Stimulated activated CD8-positive, alpha-beta memory T cell treated with anti-CD3 and anti-CD28 coated beads, Interleukin-4, amount 100 ng/mL, for 48 hours (primary cell): ENCODE results near the gene SLF2.

Experiments
- DNase-seq: peaks from one replicate; pipeline ENCODE4 v3.0.0-alpha.2; 2020

SLF2 gene

GRCh38 chr10:101003639-101004206 lies 91.0 kb downstream of the SLF2 start:
- DNase-seq: no peak

- DNase-seq: no peak
These were observed 92.6 kb downstream of the SLF2 start for GRCh38 chr10:101005361-101005760.

- no peak for DNase-seq
These were observed 93.3 kb downstream of the SLF2 start for GRCh38 chr10:101005869-101006567.

GRCh38 chr10:101006593-101007098 lies 93.9 kb downstream of the SLF2 start:
- DNase-seq: no peak

- no peak for DNase-seq
These were observed 94.4 kb downstream of the SLF2 start for GRCh38 chr10:101007099-101007711.

GRCh38 chr10:101007915-101008822 lies 95.4 kb downstream of the SLF2 start:
- DNase-seq: no peak

GRCh38 chr10:101008823-101009423 lies 96.2 kb downstream of the SLF2 start:
- no peak for DNase-seq

GRCh38 chr10:101010329-101010728 lies 97.6 kb downstream of the SLF2 start:
- DNase-seq: no peak

GRCh38 chr10:101011517-101012423 lies 99.0 kb downstream of the SLF2 start:
- no peak for DNase-seq

- DNase-seq: peak; percentile 90
These were observed 100.0 kb downstream of the SLF2 start for GRCh38 chr10:101012525-101013364.

- no peak for DNase-seq
These were observed 100.6 kb downstream of the SLF2 start for GRCh38 chr10:101013365-101013825.

- peak; percentile 95 for DNase-seq
These were observed 101.6 kb downstream of the SLF2 start for GRCh38 chr10:101014230-101014884.
